Neural progenitor cell (in vitro differentiated cells): Measurements from ENCODE around the gene LRP1. TPM values are rescaled to one million over a fixed set of nuclear protein-coding genes. Genes with fewer than 3 reads are reported as not detected.

Experiments used
- DNase-seq: peaks from one replicate; pipeline ENCODE4 v3.0.0-alpha.2; 2016; ENCODE audit warnings: low spot score
- H2AFZ ChIP-seq: fragments of 200-600 bp; sonication (generic); replicated peaks from 2 replicates; pipeline ENCODE4 v1.6.1; 2016; ENCODE audit warnings: antibody characterized with exemption
- H3F3A ChIP-seq: fragments of 200-600 bp; sonication (generic); 2 replicates; pipeline ENCODE4 v1.6.1; 2016; ENCODE audit warnings: antibody characterized with exemption, low read depth
- H3K27ac ChIP-seq: fragments of 200-600 bp; sonication (generic); 2 replicates; pipeline ENCODE4 v1.5.1; 2016; ENCODE audit warnings: mild to moderate bottlenecking
- H3K27me3 ChIP-seq: fragments of 200-600 bp; sonication (generic); 2 replicates; pipeline ENCODE4 v1.6.1; 2016; ENCODE audit warnings: mild to moderate bottlenecking, moderate library complexity
- H3K36me3 ChIP-seq: fragments of 200-600 bp; sonication (generic); 2 replicates; pipeline ENCODE4 v1.5.1; 2016
- H3K4me1 ChIP-seq: fragments of 200-600 bp; sonication (generic); 2 replicates; pipeline ENCODE4 v1.6.1; 2016; ENCODE audit warnings: mixed run types
- H3K4me2 ChIP-seq: fragments of 200-600 bp; sonication (generic); 2 replicates; pipeline ENCODE4 v1.6.1; 2016
- H3K4me3 ChIP-seq: fragments of 200-600 bp; sonication (generic); 2 replicates; pipeline ENCODE4 v1.5.1; 2016
- H3K79me2 ChIP-seq: fragments of 200-600 bp; sonication (generic); 2 replicates; pipeline ENCODE4 v1.6.1; 2016; ENCODE audit warnings: low read depth
- H3K9ac ChIP-seq: fragments of 200-600 bp; sonication (generic); 2 replicates; pipeline ENCODE4 v1.6.1; 2016
- H3K9me3 ChIP-seq: fragments of 200-600 bp; sonication (generic); 2 replicates; pipeline ENCODE4 v1.5.1; 2016; ENCODE audit warnings: low read depth
- H4K20me1 ChIP-seq: fragments of 200-600 bp; sonication (generic); 2 replicates; pipeline ENCODE4 v1.6.1; 2016; ENCODE audit warnings: low read depth
- H3K27ac Mint-ChIP-seq: 3 replicates; pipeline ENCODE4 v1.8.0; 2021; ENCODE audit warnings: mixed read lengths
- H3K27me3 Mint-ChIP-seq: 2 replicates; pipeline ENCODE4 v1.8.0; 2022; ENCODE audit warnings: low read depth, mild to moderate bottlenecking, inconsistent platforms, moderate library complexity, mixed read lengths; ENCODE audit not compliant: insufficient read depth
- H3K36me3 Mint-ChIP-seq: 3 replicates; pipeline ENCODE4 v1.8.0; 2021; ENCODE audit warnings: mixed read lengths
- H3K4me1 Mint-ChIP-seq: 3 replicates; pipeline ENCODE4 v1.8.0; 2021; ENCODE audit warnings: mixed read lengths
- H3K4me3 Mint-ChIP-seq: 3 replicates; pipeline ENCODE4 v1.8.0; 2021; ENCODE audit warnings: mild to moderate bottlenecking, moderate library complexity, mixed read lengths
- H3K9me3 Mint-ChIP-seq: 3 replicates; pipeline ENCODE4 v1.8.0; 2020; ENCODE audit warnings: mixed read lengths
- EZH2 ChIP-seq: fragments of 200-600 bp; sonication (generic); IDR thresholded peaks from 2 replicates; pipeline ENCODE4 v1.6.1; 2017; ENCODE audit warnings: antibody characterized with exemption, mild to moderate bottlenecking, moderate library complexity
- EZH2phosphoT487 ChIP-seq: fragments of 200-600 bp; sonication (generic); IDR thresholded peaks from 2 replicates; pipeline ENCODE4 v1.6.1; 2017; ENCODE audit warnings: antibody characterized with exemption
- total RNA-seq: library from RNA; depleted of rRNA; stranded (reverse); fragments of >200 nt; gene quantifications from 2 replicates; pipeline ENCODE4 v1.2.3, GENCODE V29; 2015; ENCODE audit warnings: low replicate concordance
- TF ChIP-seq, protein P1 (sequence below): fragments of 200-600 bp; sonication (generic); IDR thresholded peaks from 2 replicates; pipeline ENCODE4 v1.5.1; 2017; ENCODE audit warnings: antibody characterized with exemption, mild to moderate bottlenecking

LRP1 gene
- total RNA-seq, 1 donor from 2014 or later, result 13.9 TPM

- H3K4me1 Mint-ChIP-seq, result no peaks in the 10 kb centered on the region
- Histone ChIP-seq H3K4me2 (no peak overlapping the region), H2AFZ (no peak overlapping the region), H3K27ac (no peak overlapping the region), H3K4me1 (no peaks in the 10 kb centered on the region), H3K36me3 (no peaks in the 10 kb centered on the region), H3K27me3 (no peaks in the 10 kb centered on the region), H3K9ac (no peak overlapping the region), H3K4me3 (no peak overlapping the region), H3K79me2 (no peaks in the 10 kb centered on the region), H4K20me1 (no peaks in the 10 kb centered on the region), H3K9me3 (no peaks in the 10 kb centered on the region), H3F3A (no peaks in the 10 kb centered on the region)
- H3K4me3 Mint-ChIP-seq, result no peak overlapping the region
- DNase-seq, result no peak
- TF ChIP-seq EZH2, result no peak
- no peak for TF ChIP-seq EZH2phosphoT487
- TF ChIP-seq, protein P1, sequence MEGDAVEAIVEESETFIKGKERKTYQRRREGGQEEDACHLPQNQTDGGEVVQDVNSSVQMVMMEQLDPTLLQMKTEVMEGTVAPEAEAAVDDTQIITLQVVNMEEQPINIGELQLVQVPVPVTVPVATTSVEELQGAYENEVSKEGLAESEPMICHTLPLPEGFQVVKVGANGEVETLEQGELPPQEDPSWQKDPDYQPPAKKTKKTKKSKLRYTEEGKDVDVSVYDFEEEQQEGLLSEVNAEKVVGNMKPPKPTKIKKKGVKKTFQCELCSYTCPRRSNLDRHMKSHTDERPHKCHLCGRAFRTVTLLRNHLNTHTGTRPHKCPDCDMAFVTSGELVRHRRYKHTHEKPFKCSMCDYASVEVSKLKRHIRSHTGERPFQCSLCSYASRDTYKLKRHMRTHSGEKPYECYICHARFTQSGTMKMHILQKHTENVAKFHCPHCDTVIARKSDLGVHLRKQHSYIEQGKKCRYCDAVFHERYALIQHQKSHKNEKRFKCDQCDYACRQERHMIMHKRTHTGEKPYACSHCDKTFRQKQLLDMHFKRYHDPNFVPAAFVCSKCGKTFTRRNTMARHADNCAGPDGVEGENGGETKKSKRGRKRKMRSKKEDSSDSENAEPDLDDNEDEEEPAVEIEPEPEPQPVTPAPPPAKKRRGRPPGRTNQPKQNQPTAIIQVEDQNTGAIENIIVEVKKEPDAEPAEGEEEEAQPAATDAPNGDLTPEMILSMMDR, result no peak
- peaks cover 5% of the 10 kb centered on the region for H3K27me3 Mint-ChIP-seq
- no peaks in the 10 kb centered on the region for H3K9me3 Mint-ChIP-seq
- no peak overlapping the region for H3K27ac Mint-ChIP-seq
- peaks cover 26% of the 10 kb centered on the region for H3K36me3 Mint-ChIP-seq
These were observed 74.0 kb downstream of the LRP1 start for GRCh38 chr12:57202321-57202720.

DNA sequence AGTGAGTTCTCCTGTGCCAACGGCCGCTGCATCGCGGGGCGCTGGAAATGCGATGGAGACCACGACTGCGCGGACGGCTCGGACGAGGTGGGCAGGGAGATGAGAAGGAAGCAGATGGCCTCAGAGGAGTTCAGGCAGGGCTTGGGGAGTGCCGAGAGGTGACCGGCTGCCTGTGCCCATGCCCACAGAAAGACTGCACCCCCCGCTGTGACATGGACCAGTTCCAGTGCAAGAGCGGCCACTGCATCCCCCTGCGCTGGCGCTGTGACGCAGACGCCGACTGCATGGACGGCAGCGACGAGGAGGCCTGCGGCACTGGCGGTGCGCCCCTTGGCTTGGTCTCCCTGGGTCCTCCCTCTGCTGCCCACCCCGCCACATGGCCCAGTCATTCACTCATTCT lies 74.9 kb downstream of the LRP1 start:
- H3K79me2 ChIP-seq, result no peaks in the 10 kb centered on the region
- no peaks in the 10 kb centered on the region for H3K4me1 Mint-ChIP-seq
- H3K27me3 Mint-ChIP-seq, result peaks cover 2% of the 10 kb centered on the region
- no peaks in the 10 kb centered on the region for H3K27me3 ChIP-seq
- no peak overlapping the region for H3K4me3 ChIP-seq
- H3K4me2 ChIP-seq, result no peak overlapping the region
- no peaks in the 10 kb centered on the region for H3K4me1 ChIP-seq
- no peaks in the 10 kb centered on the region for H3F3A ChIP-seq
- H4K20me1 ChIP-seq, result no peaks in the 10 kb centered on the region
- no peak for DNase-seq
- H2AFZ ChIP-seq, result no peak overlapping the region
- H3K9me3 ChIP-seq, result no peaks in the 10 kb centered on the region
- no peak overlapping the region for H3K9ac ChIP-seq
- TF ChIP-seq EZH2phosphoT487 (no peak), EZH2 (no peak)
- TF ChIP-seq, protein P1, result no peak
- H3K4me3 Mint-ChIP-seq, result no peak overlapping the region
- H3K36me3 Mint-ChIP-seq, result peaks cover 29% of the 10 kb centered on the region
- H3K9me3 Mint-ChIP-seq, result no peaks in the 10 kb centered on the region
- H3K27ac Mint-ChIP-seq, result no peak overlapping the region
- no peak overlapping the region for H3K27ac ChIP-seq
- no peaks in the 10 kb centered on the region for H3K36me3 ChIP-seq

- no peaks in the 10 kb centered on the region for H3K9me3 ChIP-seq
- no peaks in the 10 kb centered on the region for H3K4me1 ChIP-seq
- H3K9me3 Mint-ChIP-seq, result no peaks in the 10 kb centered on the region
- H3K4me1 Mint-ChIP-seq, result no peaks in the 10 kb centered on the region
- peaks cover 2% of the 10 kb centered on the region for H3K27me3 Mint-ChIP-seq
- H3K9ac ChIP-seq, result no peak overlapping the region
- no peak for TF ChIP-seq EZH2
- no peak for TF ChIP-seq EZH2phosphoT487
- TF ChIP-seq, protein P1, result no peak
- H3K27ac ChIP-seq, result no peak overlapping the region
- no peaks in the 10 kb centered on the region for H3F3A ChIP-seq
- peaks cover 25% of the 10 kb centered on the region for H3K36me3 Mint-ChIP-seq
- no peak overlapping the region for H2AFZ ChIP-seq
- no peak overlapping the region for H3K27ac Mint-ChIP-seq
- DNase-seq, result no peak
- H3K79me2 ChIP-seq, result no peaks in the 10 kb centered on the region
- H3K27me3 ChIP-seq, result no peaks in the 10 kb centered on the region
- no peak overlapping the region for H3K4me3 Mint-ChIP-seq
- no peak overlapping the region for H3K4me2 ChIP-seq
- no peaks in the 10 kb centered on the region for H4K20me1 ChIP-seq
- no peaks in the 10 kb centered on the region for H3K36me3 ChIP-seq
- H3K4me3 ChIP-seq, result no peak overlapping the region
These were observed 75.5 kb downstream of the LRP1 start for GRCh38 chr12:57203791-57204190.
